ENCODE data around the gene KIAA0753. TPM values are rescaled to one million over a fixed set of nuclear protein-coding genes. Genes with fewer than 3 reads are reported as not detected.

Gene KIAA0753
- total RNA-seq, 2 experiments from 2014 or later: 20.8 to 29.8 TPM

- no peak for TF ChIP-seq EZH2phosphoT487 (IDR thresholded peaks at IDR 0.05; ENCODE audit: borderline replicate concordance, low read depth, low read length)
- no peak for TF ChIP-seq CTCF (conservative IDR thresholded peaks at IDR 0.05; ENCODE audit: low read length)
- Histone ChIP-seq H3K9me3 (ENCODE audit: low read length) (no peaks in the 10 kb centered on the region), H2AFZ (ENCODE audit: low read length) (no peak overlapping the region), H3K79me2 (ENCODE audit: insufficient read depth, low read depth, low read length) (no peaks in the 10 kb centered on the region), H3K4me1 (ENCODE audit: insufficient read depth, low read length, poor library complexity, severe bottlenecking) (no peaks in the 10 kb centered on the region), H3K36me3 (ENCODE audit: insufficient read depth, low read length) (peaks cover 7% of the 10 kb centered on the region; the same call in 1 of the 2 replicates), H3K4me2 (ENCODE audit: low read length) (no peak overlapping the region), H3K27ac (ENCODE audit: low read depth, low read length, poor library complexity, severe bottlenecking) (no peak overlapping the region), H3K4me3 (ENCODE audit: low read depth, low read length, poor library complexity, severe bottlenecking) (no peak overlapping the region), H4K20me1 (ENCODE audit: insufficient read depth, low read length) (no peaks in the 10 kb centered on the region), H3K9me2 (ENCODE audit: insufficient read depth, low read length) (no peaks in the 10 kb centered on the region)
- no TSS peak for BruUV-seq (replicated peaks)
- DNase-seq (ENCODE audit: low spot score): no peak
- POLR2A ChIA-PET: no interaction called here
- CTCF ChIA-PET (ENCODE audit: unreplicated experiment): no interaction called here
- intact Hi-C loops (cut with micrococcal nuclease; ENCODE audit: unreplicated experiment): no loop called here
Observed at GRCh38 chr17:6670999-6671398, 30.5 kb upstream of the KIAA0753 start.

- H3K4me1 ChIP-seq (ENCODE audit: insufficient read depth, low read length, poor library complexity, severe bottlenecking): no peaks in the 10 kb centered on the region
- DNase-seq (ENCODE audit: low spot score): no peak
- no peaks in the 10 kb centered on the region for H3K9me3 ChIP-seq (ENCODE audit: low read length)
- no peak overlapping the region for H3K4me3 ChIP-seq (ENCODE audit: low read depth, low read length, poor library complexity, severe bottlenecking)
- ChIA-PET CTCF (ENCODE audit: unreplicated experiment) (no interaction called here), POLR2A (no interaction called here)
- H3K27ac ChIP-seq (ENCODE audit: low read depth, low read length, poor library complexity, severe bottlenecking): no peak overlapping the region
- no peak overlapping the region for H2AFZ ChIP-seq (ENCODE audit: low read length)
- H3K4me2 ChIP-seq (ENCODE audit: low read length): no peak overlapping the region
- no TSS peak for BruUV-seq (replicated peaks)
- no peaks in the 10 kb centered on the region for H3K79me2 ChIP-seq (ENCODE audit: insufficient read depth, low read depth, low read length)
- H3K36me3 ChIP-seq (ENCODE audit: insufficient read depth, low read length): peaks cover 7% of the 10 kb centered on the region; the same call in 1 of the 2 replicates
- no peaks in the 10 kb centered on the region for H3K9me2 ChIP-seq (ENCODE audit: insufficient read depth, low read length)
- TF ChIP-seq EZH2phosphoT487 (IDR thresholded peaks at IDR 0.05; ENCODE audit: borderline replicate concordance, low read depth, low read length): no peak
- no peak for TF ChIP-seq CTCF (conservative IDR thresholded peaks at IDR 0.05; ENCODE audit: low read length)
- intact Hi-C loops (cut with micrococcal nuclease; ENCODE audit: unreplicated experiment): no loop called here
- no peaks in the 10 kb centered on the region for H4K20me1 ChIP-seq (ENCODE audit: insufficient read depth, low read length)
Observed at GRCh38 chr17:6670571-6670970, 30.1 kb upstream of the KIAA0753 start.

- Histone ChIP-seq H3K4me1 (ENCODE audit: insufficient read depth, low read length, poor library complexity, severe bottlenecking) (no peaks in the 10 kb centered on the region), H3K27ac (ENCODE audit: low read depth, low read length, poor library complexity, severe bottlenecking) (no peak overlapping the region), H3K4me2 (ENCODE audit: low read length) (no peak overlapping the region), H3K9me3 (ENCODE audit: low read length) (no peaks in the 10 kb centered on the region), H3K36me3 (ENCODE audit: insufficient read depth, low read length) (peaks cover 7% of the 10 kb centered on the region; the same call in 1 of the 2 replicates), H3K4me3 (ENCODE audit: low read depth, low read length, poor library complexity, severe bottlenecking) (no peak overlapping the region), H4K20me1 (ENCODE audit: insufficient read depth, low read length) (no peaks in the 10 kb centered on the region), H2AFZ (ENCODE audit: low read length) (no peak overlapping the region), H3K79me2 (ENCODE audit: insufficient read depth, low read depth, low read length) (no peaks in the 10 kb centered on the region), H3K9me2 (ENCODE audit: insufficient read depth, low read length) (no peaks in the 10 kb centered on the region)
- no TSS peak for BruUV-seq (replicated peaks)
- ChIA-PET CTCF (ENCODE audit: unreplicated experiment) (no interaction called here), POLR2A (interaction anchor here (0.7 kb wide), 1 partner anchor 265 kb away, joined by 6 read pairs; no protein-coding TSS in a partner anchor)
- intact Hi-C loops (cut with micrococcal nuclease; ENCODE audit: unreplicated experiment): no loop called here
- no peak for DNase-seq (ENCODE audit: low spot score)
- TF ChIP-seq CTCF (conservative IDR thresholded peaks at IDR 0.05; ENCODE audit: low read length): no peak
- no peak for TF ChIP-seq EZH2phosphoT487 (IDR thresholded peaks at IDR 0.05; ENCODE audit: borderline replicate concordance, low read depth, low read length)
Observed at GRCh38 chr17:6669479-6670212, 29.1 kb upstream of the KIAA0753 start.

Data from OCI-LY7 (cell line).